Neural progenitor cell (in vitro differentiated cells): ENCODE measurements around the gene STON2.

Source experiments
- CTCF ChIP-seq: fragments of 200-600 bp; sonication (generic); IDR thresholded peaks from 2 replicates; pipeline ENCODE4 v1.5.1; 2017; ENCODE audit warnings: antibody characterized with exemption, mild to moderate bottlenecking
- EZH2 ChIP-seq: fragments of 200-600 bp; sonication (generic); IDR thresholded peaks from 2 replicates; pipeline ENCODE4 v1.6.1; 2017; ENCODE audit warnings: antibody characterized with exemption, mild to moderate bottlenecking, moderate library complexity

DNA sequence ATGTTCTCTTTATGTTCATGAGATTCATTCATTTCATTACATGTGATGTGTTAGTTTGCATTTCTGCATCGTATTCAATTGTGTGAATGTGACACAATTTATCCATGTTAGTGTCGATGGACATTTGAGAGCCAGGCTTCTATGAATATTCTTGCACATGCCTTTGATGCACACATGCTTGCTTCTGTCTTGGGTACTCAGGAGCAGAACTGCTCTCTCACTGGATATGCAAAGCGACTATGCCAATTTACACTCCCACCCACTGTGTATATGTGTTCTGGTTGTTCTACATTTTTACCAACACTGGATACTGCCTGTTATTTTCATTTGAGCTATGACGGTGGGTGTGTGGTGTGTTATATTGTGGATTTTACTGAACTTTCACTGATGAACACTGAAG lies 95.1 kb downstream of the STON2 start:
- TF ChIP-seq CTCF: no peak
- no peak for TF ChIP-seq EZH2
